ENCODE measurements around the gene TIMP3. TPM values are rescaled to one million over a fixed set of nuclear protein-coding genes. Genes with fewer than 3 reads are reported as not detected.

Gene TIMP3
- polyA plus RNA-seq, 1 of the 3 experiments (the other 2 are of a cell fraction) = 26.1 TPM

GRCh38 chr22:32879550-32879949 is 78.0 kb downstream of the TIMP3 start:
- Histone ChIP-seq H3K27me3 (ENCODE audit: insufficient read depth) (no peaks in the 10 kb centered on the region), H3K27ac (ENCODE audit: low read depth in 2 of 2, low read length in 1 of 2) (no peak overlapping the region; a peak in 1 of 4 replicates), H3K9me2 (no peaks in the 10 kb centered on the region), H3K9ac (no peak overlapping the region), H3K79me2 (ENCODE audit: insufficient read depth) (no peaks in the 10 kb centered on the region), H3K36me3 (replicated peaks in 1 of 2; ENCODE audit: control insufficient read depth in 1 of 2, insufficient read depth in 2 of 2, low read length in 1 of 2) (no peaks in the 10 kb centered on the region), H2AFZ (ENCODE audit: low read depth) (no peak overlapping the region), H3K9me3 (no peaks in the 10 kb centered on the region), H4K20me1 (ENCODE audit: insufficient read depth) (no peaks in the 10 kb centered on the region), H3K4me2 (no peak overlapping the region), H3K4me1 (ENCODE audit: control insufficient read depth in 1 of 2, insufficient read depth in 2 of 2, low read depth in 1 of 2, low read length in 1 of 2) (peaks cover 0 to 49% of the 10 kb centered on the region in 2 experiments; a peak in 2 of 4 replicates), H3K4me3 (ENCODE audit: low read depth in 2 of 2, low read length in 1 of 2) (no peak overlapping the region), H3F3A (replicated peaks; ENCODE audit: insufficient read depth) (no peaks in the 10 kb centered on the region)
- ChIA-PET POLR2A (interaction anchor here (2.0 kb wide), 1 partner anchor 107 kb away, joined by 4 read pairs; no protein-coding TSS in a partner anchor), CTCF (interaction anchor here (1.4 to 6.4 kb wide), 9 partner anchors 14 to 351 kb away, joined by 3 to 34 read pairs (median 5); no protein-coding TSS in a partner anchor)
- TF ChIP-seq GATA2 (CRISPR knock-in tag; IDR thresholded peaks at IDR 0.05) (no peak), FOXM1 (IDR thresholded peaks at IDR 0.05; ENCODE audit: low read depth) (no peak), GABPA (IDR thresholded peaks at IDR 0.05; ENCODE audit: low read depth) (no peak), YY1 (IDR thresholded peaks at IDR 0.05; ENCODE audit: low read depth) (no peak), JUND (IDR thresholded peaks at IDR 0.05) (no peak), SIN3A (IDR thresholded peaks at IDR 0.05; ENCODE audit: borderline replicate concordance, low read depth, low read length) (no peak), TAF1 (IDR thresholded peaks at IDR 0.05; ENCODE audit: borderline replicate concordance, low read depth, low read length) (no peak), FOXJ3 (CRISPR knock-in tag; IDR thresholded peaks at IDR 0.05) (no peak), PBX3 (IDR thresholded peaks at IDR 0.05) (no peak), IRF3 (IDR thresholded peaks at IDR 0.05; ENCODE audit: low read depth, low read length) (no peak), RCOR1 (IDR thresholded peaks at IDR 0.05; ENCODE audit: low read length) (no peak), POLR2AphosphoS5 (IDR thresholded peaks at IDR 0.05; ENCODE audit: low read depth, low read length) (no peak), RFX5 (IDR thresholded peaks at IDR 0.05; ENCODE audit: low read length) (no peak), RXRA (IDR thresholded peaks at IDR 0.05; ENCODE audit: borderline replicate concordance, low read depth) (no peak), EZH2phosphoT487 (IDR thresholded peaks at IDR 0.05; ENCODE audit: borderline replicate concordance, low read depth) (no peak), USF2 (IDR thresholded peaks at IDR 0.05; ENCODE audit: borderline replicate concordance, low read depth, low read length) (no peak)
- TF ChIP-seq, protein P1, sequence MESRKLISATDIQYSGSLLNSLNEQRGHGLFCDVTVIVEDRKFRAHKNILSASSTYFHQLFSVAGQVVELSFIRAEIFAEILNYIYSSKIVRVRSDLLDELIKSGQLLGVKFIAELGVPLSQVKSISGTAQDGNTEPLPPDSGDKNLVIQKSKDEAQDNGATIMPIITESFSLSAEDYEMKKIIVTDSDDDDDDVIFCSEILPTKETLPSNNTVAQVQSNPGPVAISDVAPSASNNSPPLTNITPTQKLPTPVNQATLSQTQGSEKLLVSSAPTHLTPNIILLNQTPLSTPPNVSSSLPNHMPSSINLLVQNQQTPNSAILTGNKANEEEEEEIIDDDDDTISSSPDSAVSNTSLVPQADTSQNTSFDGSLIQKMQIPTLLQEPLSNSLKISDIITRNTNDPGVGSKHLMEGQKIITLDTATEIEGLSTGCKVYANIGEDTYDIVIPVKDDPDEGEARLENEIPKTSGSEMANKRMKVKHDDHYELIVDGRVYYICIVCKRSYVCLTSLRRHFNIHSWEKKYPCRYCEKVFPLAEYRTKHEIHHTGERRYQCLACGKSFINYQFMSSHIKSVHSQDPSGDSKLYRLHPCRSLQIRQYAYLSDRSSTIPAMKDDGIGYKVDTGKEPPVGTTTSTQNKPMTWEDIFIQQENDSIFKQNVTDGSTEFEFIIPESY (IDR thresholded peaks at IDR 0.05; ENCODE audit: borderline replicate concordance, low read depth) = no peak
- TF ChIP-seq, protein P2, sequence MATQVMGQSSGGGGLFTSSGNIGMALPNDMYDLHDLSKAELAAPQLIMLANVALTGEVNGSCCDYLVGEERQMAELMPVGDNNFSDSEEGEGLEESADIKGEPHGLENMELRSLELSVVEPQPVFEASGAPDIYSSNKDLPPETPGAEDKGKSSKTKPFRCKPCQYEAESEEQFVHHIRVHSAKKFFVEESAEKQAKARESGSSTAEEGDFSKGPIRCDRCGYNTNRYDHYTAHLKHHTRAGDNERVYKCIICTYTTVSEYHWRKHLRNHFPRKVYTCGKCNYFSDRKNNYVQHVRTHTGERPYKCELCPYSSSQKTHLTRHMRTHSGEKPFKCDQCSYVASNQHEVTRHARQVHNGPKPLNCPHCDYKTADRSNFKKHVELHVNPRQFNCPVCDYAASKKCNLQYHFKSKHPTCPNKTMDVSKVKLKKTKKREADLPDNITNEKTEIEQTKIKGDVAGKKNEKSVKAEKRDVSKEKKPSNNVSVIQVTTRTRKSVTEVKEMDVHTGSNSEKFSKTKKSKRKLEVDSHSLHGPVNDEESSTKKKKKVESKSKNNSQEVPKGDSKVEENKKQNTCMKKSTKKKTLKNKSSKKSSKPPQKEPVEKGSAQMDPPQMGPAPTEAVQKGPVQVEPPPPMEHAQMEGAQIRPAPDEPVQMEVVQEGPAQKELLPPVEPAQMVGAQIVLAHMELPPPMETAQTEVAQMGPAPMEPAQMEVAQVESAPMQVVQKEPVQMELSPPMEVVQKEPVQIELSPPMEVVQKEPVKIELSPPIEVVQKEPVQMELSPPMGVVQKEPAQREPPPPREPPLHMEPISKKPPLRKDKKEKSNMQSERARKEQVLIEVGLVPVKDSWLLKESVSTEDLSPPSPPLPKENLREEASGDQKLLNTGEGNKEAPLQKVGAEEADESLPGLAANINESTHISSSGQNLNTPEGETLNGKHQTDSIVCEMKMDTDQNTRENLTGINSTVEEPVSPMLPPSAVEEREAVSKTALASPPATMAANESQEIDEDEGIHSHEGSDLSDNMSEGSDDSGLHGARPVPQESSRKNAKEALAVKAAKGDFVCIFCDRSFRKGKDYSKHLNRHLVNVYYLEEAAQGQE (IDR thresholded peaks at IDR 0.05; ENCODE audit: low read depth, low read length) = no peak
- WGBS (ENCODE audit: low lambda C conversion rate) = 16% methylated on average over 1 of the region's 1 CpG
- no peak for DNase-seq

Measured in SK-N-SH (cell line).